LNCaP clone FGC (cell line): ENCODE results near the gene SMC6.

Source experiments
- DNase-seq: peaks from one replicate; pipeline ENCODE4 v3.0.0-alpha.2; 2011; ENCODE audit warnings: low read depth
- H3K4me3 ChIP-seq: 2 replicates; pipeline ENCODE4 v1.5.1; 2011; ENCODE audit warnings: mild to moderate bottlenecking, low read depth, low read length, control low read depth
- TF ChIP-seq, protein P1 (sequence below): IDR thresholded peaks from 2 replicates; pipeline ENCODE4 v1.5.1; 2012; ENCODE audit warnings: mild to moderate bottlenecking; ENCODE audit not compliant: control insufficient read depth, insufficient read depth; ENCODE audit errors: extremely low read depth

SMC6 gene

DNA sequence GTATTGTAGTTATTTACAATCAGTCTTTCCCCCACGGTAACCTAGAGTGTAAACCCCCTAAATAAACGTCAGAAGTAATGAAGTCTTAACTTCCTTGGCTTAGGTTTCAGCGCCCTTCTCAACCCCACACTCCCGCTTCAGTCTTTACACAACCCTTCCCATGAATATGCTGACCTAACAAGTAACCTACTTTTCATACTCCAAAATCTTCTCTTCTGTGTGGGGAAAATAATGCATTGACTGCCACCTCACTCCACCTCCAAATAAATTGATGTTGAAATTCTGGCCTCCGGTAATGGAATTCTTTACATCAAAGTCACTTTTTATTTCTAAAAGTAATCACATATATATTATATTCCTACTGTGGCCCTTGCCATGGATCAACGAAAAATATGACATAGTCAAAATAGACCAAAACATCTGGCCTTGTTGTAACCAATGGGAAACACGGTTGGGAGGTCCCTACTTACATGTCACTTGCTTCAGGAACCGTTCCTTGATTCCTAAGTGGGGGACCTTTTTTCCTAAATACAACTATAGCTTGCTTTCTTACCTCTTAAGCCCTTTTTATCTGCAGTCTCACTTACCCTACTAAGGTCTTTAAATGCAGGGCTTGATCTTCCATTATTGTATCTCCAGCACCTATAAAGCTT is 1.3 kb upstream of the SMC6 start:
- H3K4me3 ChIP-seq = peak overlapping the region; percentile 73
- TF ChIP-seq, protein P1, sequence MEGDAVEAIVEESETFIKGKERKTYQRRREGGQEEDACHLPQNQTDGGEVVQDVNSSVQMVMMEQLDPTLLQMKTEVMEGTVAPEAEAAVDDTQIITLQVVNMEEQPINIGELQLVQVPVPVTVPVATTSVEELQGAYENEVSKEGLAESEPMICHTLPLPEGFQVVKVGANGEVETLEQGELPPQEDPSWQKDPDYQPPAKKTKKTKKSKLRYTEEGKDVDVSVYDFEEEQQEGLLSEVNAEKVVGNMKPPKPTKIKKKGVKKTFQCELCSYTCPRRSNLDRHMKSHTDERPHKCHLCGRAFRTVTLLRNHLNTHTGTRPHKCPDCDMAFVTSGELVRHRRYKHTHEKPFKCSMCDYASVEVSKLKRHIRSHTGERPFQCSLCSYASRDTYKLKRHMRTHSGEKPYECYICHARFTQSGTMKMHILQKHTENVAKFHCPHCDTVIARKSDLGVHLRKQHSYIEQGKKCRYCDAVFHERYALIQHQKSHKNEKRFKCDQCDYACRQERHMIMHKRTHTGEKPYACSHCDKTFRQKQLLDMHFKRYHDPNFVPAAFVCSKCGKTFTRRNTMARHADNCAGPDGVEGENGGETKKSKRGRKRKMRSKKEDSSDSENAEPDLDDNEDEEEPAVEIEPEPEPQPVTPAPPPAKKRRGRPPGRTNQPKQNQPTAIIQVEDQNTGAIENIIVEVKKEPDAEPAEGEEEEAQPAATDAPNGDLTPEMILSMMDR = no peak
- DNase-seq = no peak

DNA sequence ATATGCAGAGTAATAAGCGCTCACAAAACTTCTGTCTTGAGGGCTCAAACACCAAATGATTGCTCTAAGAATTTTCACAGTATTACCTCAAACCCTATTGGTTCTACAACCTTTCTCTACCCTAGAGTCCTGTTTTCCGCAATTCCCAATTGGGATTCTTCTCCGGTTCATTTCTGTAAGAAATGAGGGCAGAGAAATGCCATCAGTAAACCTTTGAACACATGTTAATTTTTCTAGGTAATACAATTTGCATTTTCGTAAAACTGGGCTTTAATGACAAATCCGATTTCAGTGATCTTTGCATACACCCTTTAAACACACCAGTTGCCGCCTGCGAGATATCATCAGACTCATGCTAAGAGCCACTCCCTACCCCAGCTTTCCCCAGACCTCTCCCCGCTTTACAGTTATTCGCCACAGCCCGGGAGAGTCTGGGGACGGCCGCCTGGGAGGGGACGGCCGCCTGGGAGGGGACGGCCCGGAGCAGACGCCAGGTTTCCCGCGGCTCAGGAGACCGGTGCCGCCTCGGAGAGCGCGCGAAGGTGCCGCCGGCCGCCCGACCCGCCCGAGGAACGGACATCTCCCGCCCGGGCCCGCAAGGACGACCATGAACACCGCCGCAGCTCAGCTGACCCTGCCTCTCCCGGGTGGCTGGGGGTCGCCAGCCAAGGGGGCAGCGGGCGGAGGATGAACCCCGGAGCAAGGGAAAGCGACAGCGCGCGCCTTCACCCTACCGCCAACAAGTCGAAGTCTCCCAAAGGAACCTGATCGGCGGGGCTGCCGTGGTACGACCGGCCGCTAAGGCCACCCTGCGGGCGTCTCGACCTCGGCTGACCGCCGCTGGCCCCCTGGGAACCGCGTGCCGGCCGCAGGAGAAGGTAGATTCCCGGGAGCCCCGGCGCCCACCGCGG is 463 bp downstream of the SMC6 start:
- DNase-seq = no peak
- TF ChIP-seq, protein P1 = no peak
- peak overlapping the region; percentile 73 for H3K4me3 ChIP-seq

DNA sequence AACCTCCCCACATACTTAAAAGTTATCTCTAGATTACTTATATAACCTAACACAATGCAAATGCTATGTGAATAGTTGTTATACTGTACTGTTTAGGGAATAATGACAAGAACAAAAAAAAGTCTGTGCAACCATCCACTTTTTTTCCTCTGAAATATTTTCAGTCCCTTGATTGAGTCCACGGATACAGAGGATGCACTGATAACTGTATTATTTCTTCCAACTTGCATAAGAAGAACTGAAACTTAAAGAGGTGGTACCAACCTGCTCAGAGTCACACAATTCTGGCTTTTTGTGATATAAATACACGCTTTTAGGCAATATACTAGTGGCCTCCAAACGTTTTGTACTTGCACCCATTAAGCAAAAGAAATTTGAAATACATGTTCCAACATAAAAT is 1.4 kb downstream of the SMC6 start:
- TF ChIP-seq, protein P1 = no peak
- no peak overlapping the region for H3K4me3 ChIP-seq
- no peak for DNase-seq

DNA sequence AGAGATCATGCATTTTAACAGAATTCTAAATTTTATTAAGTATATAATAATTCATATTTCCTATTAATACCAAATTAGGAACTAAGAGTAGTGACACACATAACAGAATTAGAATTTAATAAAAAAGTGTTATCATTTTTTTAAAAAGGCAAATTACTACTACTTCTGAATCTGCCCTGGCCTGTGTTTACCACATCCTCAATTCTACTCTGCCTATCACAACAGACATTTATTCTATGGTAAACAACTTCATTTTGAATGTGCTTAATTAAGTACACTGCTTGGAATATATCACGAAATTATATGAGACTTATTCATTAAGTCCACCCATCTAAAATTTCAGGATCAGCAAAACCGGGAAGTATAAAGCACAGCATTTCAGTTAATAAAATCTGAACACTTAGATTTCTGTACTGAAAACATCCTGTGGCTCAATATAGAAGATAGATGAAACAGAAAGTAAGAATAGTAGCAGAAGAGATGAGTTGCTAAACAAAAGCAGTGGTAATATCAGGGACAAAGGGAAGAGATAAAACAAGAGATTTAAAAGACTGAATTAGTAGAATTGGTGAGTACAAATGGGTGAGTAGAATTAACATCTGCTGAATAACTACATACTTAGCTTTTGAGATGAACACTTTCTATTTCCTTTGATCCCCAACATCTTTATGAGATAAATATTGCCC is 3.7 kb downstream of the SMC6 start:
- TF ChIP-seq, protein P1 = no peak
- DNase-seq = no peak
- no peak overlapping the region for H3K4me3 ChIP-seq

DNA sequence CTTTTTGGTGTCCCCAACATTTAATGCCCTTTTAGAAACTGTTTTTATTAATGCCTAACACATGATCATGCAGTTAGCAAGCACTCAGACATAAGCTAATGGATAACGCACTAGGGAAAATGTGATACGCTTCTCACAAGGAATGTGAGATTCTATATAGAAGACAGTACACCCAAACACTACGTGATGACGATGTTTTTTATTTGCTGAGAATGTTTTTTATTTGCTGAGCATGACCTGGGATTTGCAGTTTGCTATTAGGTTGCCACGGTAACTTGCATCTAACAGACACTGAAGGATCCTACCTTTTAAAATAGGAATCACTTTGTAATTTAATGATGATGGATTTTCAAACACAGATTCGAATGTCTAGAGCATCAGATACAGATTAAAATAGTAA is 4.9 kb downstream of the SMC6 start:
- TF ChIP-seq, protein P1 = no peak
- no peak overlapping the region for H3K4me3 ChIP-seq
- no peak for DNase-seq

DNA sequence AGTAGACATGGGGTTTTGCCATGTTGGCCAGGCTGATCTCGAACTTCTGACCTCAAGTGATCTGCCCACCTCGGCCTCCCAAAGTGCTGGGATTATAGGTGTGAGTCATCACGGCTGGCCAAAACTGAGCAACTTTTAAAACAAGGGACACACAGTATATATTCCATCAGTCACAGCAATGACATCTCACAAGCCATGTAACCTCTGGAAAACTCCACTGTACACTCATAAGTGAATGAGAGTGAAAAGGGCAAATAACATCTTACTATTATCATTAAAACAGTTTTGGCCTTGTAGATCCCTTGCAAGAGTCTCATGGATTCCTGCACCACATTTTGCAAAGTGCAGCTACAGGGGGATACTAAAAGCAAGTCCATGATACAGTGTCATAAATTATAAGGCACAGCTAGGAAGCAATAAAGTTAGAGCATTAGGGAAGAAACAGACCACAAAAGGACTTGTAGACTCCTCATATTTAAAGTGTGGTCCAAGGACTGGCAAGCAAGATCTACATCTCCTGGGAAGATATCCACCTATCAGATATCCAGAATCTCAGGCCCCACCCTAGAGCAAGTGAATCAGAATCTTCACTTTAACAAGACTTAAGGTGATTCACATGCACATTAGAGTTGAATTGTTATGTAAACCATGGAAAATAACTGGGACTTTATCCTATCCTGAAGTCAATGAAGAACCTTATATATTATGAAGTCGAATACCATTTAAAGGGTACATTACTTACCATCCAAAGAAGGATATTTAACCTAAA is 5.7 kb downstream of the SMC6 start:
- no peak overlapping the region for H3K4me3 ChIP-seq
- TF ChIP-seq, protein P1 = no peak
- no peak for DNase-seq
